ENCODE results near the gene SWAP70.

DNA sequence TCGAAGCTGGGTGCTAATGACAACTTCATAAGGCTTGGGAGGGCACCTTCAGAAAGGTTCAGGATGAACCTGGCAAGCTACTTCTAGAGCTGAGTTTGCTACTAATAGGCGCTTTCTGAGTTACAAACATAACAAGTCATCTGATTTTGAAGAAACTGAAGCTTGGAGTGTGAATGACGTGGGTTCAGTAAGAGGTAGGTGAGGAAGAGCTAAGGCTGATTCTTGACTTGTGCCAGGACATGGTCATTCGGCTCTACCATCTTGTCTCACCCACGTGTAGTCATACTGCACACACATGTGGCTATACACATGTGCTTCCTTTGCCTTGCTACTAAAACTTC, 56.4 kb downstream of the SWAP70 start:
- TF ChIP-seq CTCF (conservative IDR thresholded peaks at IDR 0.05; ENCODE audit: low read depth in 2 of 2) = no peak
- no peak for TF ChIP-seq EZH2phosphoT487 (IDR thresholded peaks at IDR 0.05; ENCODE audit: unreplicated experiment)
